GM11168 (cell line): Measurements from ENCODE around the gene ASCC2.
"Not testable (repeated sequence)": the region's sequence is repeated elsewhere in the genome, so short reads cannot be mapped to it uniquely, and the experiment has no call there.

ENCODE experiments used
- in situ Hi-C: fragments of 300-500 bp; cut with MboI; formaldehyde crosslinking; loops from one replicate; pipeline ENCODE4 v1.12.0; 2022; ENCODE audit warnings: low sequenced_read_pairs; ENCODE audit not compliant: unreplicated experiment

Gene ASCC2

GRCh38 chr22:29765905-29766631 lies 72.0 kb downstream of the ASCC2 start:
- in situ Hi-C loops: no loop called here

- in situ Hi-C loops: no loop called here
These were observed 75.8 kb downstream of the ASCC2 start for GRCh38 chr22:29762263-29762662.

- in situ Hi-C loops: no loop called here
These were observed 79.1 kb downstream of the ASCC2 start for GRCh38 chr22:29758959-29759358.

DNA sequence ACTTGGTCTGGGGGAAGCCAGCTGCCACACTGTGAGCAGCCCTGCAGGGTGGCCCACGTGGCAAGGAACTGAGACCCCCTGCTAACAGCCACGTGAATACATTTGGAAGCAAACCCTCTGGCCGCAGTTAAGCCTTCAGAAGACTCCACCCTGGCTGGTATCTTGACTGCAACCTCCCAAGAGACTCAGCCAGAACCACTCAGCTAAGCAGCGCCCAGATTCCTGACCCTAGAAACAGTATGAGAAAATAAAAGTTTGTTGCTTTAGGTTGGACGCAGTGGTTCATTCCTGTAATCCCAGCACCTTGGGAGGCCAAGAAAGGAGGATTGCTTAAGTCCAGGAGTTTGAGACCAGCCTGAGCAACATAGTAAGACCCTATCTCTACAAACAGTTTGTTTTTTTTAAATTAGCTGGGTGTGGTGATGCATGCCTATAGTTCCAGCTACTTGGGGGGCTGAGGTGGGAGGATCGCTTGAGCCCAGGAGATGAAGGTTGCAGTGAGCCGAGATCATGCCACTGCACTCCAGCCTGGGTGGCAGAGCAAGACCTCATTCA lies 79.9 kb downstream of the ASCC2 start:
- in situ Hi-C loops: no loop called here

- in situ Hi-C loops: no loop called here
These were observed 81.0 kb downstream of the ASCC2 start for GRCh38 chr22:29757096-29757495.

DNA sequence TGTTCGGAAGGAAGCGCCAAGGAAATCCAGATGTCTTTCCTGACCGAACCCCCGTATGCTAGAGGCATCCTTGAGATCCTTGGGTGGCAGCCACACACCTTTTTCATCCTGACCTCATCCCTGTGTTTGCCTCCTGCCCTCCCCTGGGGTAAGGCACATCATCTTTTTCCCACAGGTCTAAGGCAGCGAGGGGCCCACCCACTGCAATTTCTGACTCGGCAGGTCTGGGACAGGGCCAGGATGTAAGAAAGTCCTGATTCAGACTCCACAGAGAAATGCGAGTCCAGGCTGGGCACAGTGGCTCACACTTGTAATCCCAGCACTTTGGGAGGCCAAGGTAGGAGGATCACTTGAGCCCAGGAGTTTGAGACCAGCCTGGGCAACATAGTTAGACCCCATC lies 81.7 kb downstream of the ASCC2 start:
- in situ Hi-C loops: no loop called here

DNA sequence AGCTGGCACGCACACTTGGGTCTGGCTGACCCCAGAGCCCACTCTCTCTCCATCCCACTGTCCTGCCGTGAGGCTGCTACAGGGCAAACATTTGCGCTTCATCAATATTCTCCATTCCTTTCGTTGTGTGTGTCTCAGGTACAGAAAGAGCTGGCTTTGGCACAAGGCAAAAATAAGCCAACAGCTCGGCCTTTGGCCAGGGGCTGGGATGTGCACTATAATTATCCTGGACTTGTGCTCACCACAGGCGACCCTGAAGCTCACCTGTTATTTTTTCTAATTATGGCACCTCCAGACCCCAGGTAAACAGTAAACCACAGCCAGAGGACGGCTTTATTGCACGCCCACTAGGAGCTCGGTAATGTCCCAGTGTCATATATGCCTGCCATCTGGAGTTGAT lies 82.2 kb downstream of the ASCC2 start:
- in situ Hi-C loops: no loop called here

DNA sequence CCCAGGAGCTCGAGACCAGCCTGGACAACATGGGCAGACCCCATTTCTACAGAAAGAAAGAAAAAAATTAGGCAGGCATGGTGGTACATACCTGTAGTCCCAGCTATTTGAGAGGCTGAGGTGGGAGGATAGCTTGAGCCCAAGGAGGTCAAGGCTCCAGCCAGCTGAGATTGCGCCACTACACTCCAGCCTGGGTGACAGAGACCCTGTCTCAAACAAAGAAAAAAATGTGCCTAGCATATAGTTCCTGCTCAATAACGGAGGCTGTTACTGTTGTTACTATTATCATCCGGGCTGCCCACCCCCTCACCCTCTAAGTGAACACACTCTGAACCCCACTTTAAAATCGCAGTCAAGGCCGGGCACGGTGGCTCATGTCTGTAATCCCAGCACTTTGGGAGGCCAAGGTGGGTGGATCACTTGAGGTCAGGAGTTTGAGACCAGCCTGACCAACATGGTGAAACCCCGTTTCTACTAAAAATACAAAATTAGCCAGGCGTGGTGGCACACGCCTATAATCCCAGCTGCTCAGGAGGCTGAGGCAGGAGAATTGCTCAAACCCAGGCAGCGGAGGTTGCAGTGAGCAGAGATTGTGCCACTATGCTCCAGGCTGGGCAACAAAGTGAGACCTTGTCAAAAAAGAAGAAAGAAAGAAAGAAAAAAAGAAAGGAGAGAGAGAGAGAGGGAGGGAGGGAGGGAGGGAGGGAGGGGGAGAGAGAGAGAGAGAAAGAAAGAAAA lies 83.2 kb downstream of the ASCC2 start:
- in situ Hi-C loops: not testable (repeated sequence)

DNA sequence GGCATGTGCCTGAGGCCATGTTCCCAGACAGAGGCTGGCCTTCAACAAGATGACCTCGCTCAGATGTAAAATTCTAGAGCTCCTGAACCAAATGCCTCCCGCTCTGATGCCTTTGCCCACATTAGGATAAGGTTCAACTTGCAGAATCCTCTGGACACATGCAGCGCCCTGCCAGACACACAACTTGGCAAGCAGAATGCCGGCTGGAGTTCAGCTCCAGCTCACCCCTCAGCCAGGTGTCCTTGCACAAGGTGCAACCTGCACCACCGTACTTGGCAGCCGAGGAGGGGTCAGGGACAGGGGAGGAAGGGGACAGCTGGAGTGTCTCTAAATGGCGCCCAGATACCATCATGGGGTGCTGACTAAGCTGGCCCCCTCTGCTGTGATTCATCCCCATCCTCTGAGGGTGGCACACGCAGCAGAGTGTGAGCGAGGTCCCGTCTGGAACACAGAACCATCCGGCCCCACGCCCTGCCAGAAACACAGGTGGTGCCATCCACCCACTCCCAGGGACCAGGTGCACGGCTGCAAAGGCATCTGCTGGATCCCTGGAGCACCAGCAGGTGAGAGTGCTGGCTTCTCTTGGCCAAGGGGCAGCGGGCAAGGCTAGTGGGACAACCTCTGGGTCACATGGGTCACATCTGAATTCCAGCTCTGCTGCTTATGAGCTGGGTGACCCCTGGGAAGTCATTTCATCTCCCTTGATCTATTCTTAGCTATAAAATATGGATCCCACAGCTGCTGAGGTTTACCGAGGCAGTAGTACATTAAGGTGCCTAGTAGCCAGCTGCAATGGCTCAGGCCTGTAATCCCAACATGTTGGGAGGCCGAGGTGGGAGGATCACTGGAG lies 84.0 kb downstream of the ASCC2 start:
- in situ Hi-C loops: no loop called here

DNA sequence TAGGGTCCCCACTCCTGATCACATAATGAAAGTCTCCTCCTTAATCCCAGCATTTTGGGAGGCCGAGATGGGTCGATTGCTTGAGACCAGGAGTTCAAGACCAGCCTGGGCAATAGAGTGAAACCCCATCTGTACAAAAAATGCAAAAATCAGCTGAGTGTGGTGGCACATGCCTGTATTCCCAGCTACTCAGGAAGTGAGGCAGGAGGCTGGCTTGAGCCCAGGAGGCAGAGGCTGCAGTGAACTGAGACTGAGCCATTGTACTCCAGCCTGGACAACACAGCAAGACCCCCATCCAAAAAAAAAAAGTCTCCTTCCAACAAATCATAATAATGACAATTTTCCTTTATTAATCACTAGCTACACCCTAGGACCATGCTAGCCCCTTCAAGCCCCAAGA lies 86.4 kb downstream of the ASCC2 start:
- in situ Hi-C loops: no loop called here

- in situ Hi-C loops: no loop called here
These were observed 87.2 kb downstream of the ASCC2 start for GRCh38 chr22:29750559-29751538.

GRCh38 chr22:29750029-29750428 lies 88.0 kb downstream of the ASCC2 start:
- in situ Hi-C loops: no loop called here

DNA sequence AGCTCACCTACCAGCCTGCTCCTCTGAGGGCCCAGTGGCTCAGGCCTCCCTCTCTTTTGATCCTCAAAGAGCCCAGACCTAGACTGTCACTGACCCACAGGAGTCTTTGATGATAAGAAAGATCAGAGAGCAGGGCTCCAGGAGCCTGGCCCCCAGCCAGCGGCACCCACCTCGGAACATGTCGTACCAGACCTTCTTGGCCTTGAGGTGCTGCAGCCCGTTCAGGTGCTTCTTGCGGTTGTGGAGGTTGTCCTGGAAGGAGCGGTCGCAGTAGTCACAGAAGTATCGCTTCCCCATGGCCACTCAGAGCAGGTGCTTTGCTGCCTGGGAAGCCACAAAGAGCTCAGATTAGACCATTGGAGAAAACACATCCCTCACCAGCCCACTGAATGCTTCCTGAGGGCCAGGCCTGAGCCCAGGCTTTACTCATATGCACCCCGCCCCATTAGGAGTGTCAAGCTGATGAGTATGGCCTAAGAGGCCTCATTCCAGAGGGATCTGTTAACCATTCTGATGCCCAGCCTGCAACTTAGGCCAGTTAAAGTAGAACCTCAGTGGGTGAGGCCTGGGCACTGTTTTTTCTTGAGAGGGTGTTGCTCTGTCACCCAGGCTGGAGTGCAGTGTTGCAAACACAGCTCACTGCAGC lies 89.7 kb downstream of the ASCC2 start:
- in situ Hi-C loops: no loop called here

- in situ Hi-C loops: no loop called here
These were observed 90.2 kb downstream of the ASCC2 start for GRCh38 chr22:29747832-29748231.

DNA sequence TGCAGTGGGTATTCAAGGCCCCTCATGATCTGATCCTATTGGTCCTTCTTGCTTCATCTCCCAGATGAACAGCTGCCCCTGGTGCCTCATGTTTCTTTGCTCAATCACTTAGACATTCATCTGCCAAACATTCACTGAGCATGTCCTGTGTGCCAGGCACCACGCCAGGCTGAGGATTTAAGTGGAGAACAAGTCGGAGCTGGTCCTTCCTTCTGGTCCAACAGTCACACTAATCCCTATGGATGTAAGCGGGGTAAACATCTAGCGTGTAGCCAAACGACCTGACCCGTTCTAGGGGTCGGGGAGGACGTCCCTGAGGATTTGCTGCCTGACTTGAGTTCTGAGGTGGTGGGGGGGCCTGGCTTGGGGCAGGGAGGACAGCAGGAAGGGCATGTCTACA lies 93.2 kb downstream of the ASCC2 start:
- in situ Hi-C loops: no loop called here

- in situ Hi-C loops: no loop called here
These were observed 95.7 kb downstream of the ASCC2 start for GRCh38 chr22:29742326-29742725.

DNA sequence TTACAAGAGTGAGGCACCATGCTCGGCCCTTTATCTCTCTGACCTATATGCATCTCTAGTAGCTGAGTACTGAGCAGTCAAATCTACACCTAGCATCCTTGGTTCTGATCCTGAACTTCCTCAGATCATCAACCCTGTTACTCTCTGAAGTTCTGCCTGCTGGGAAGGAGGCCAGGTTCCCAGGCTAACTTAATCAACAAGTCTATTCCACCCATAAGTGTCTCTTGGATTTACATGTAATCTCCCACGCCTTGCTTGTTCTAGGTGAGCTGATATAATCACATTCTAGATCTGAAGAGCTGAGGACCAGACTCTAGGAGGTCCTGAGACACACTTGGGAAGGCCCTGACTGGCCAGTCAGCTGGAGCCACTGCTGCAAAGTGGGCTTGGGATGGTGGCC lies 96.1 kb downstream of the ASCC2 start:
- in situ Hi-C loops: no loop called here

DNA sequence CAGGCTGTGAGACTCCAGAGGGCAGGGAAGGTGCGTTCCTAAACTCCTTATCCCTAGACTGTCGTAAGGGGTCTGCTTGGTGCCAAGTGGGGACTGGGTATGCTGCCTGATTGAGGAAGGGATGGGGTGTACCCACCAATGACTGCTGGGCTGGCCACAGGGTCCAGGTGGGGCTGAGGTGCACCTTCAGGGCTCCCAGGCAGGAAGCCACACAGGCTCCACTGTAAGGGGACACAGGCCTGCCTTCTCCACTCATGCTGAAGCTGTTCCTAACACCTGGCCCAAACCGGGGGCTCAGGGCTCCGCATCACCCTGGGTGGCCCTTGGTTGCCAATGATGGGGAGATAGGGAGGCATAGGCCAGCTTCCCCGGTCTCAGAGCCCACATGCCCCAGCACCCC lies 97.9 kb downstream of the ASCC2 start:
- in situ Hi-C loops: no loop called here

DNA sequence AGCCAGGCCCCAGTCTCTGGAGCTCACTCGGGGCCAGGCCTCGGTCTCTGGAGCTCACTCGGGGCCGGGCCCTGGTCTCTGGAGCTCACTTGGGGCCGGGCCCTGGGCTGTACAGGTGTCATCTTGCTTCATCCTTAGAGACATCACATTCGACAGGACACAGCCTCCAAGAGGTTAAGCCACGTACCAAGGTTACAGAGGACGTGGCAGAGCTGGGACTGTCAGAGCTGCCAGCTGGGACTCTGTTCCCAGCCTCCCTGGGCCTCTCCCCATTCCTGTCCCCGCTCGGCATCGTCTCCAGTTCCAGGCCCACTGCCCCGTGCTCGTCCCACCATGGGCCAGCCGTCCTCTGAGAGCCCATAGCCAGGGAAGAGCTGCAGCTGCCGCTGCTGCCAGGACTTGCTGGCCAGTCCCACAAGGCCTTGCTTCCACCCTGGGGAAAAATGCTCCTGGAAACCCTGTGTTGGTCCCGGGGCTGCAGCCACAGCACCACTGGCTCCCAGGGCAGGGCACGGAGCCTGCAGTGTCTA lies 98.7 kb downstream of the ASCC2 start:
- in situ Hi-C loops: no loop called here
